H9 (cell line): ENCODE data around the gene SPTBN1. TPM values are rescaled to one million over a fixed set of nuclear protein-coding genes. Genes with fewer than 3 reads are reported as not detected.

Source experiments
- DNase-seq: peaks from one replicate; pipeline ENCODE4 v3.0.0-alpha.2; 2017
- H2AFZ ChIP-seq: one replicate; pipeline ENCODE4 v1.6.1; 2013; ENCODE audit warnings: mild to moderate bottlenecking, low read length, control low read depth, moderate library complexity
- H2AK5ac ChIP-seq: 2 replicates; pipeline ENCODE4 v1.6.1; 2013; ENCODE audit warnings: low read length, control low read depth, mixed read lengths; ENCODE audit not compliant: insufficient read length
- H2BK120ac ChIP-seq: one replicate; pipeline ENCODE4 v1.6.1; 2013; ENCODE audit warnings: low read depth, mild to moderate bottlenecking, low read length, control low read depth, inconsistent platforms; ENCODE audit not compliant: poor library complexity, severe bottlenecking
- H2BK12ac ChIP-seq: 2 replicates; pipeline ENCODE4 v1.6.1; 2013; ENCODE audit warnings: low read length, control low read depth, mixed read lengths, low read depth; ENCODE audit not compliant: insufficient read length
- H2BK15ac ChIP-seq: 2 replicates; pipeline ENCODE4 v1.6.1; 2013; ENCODE audit warnings: low read depth, low read length, control low read depth
- H2BK20ac ChIP-seq: one replicate; pipeline ENCODE4 v1.6.1; 2013; ENCODE audit warnings: low read depth, mild to moderate bottlenecking, low read length, control low read depth, inconsistent platforms; ENCODE audit not compliant: poor library complexity, severe bottlenecking
- H2BK5ac ChIP-seq: 2 replicates; pipeline ENCODE4 v1.6.1; 2013; ENCODE audit warnings: low read length, control low read depth, mixed read lengths; ENCODE audit not compliant: insufficient read length
- H3K14ac ChIP-seq: 2 replicates; pipeline ENCODE4 v1.6.1; 2013; ENCODE audit warnings: low read length, control low read depth; ENCODE audit not compliant: insufficient read depth
- H3K18ac ChIP-seq: 2 replicates; pipeline ENCODE4 v1.6.1; 2013; ENCODE audit warnings: low read depth, mild to moderate bottlenecking, mixed read lengths, low read length, control low read depth; ENCODE audit not compliant: insufficient read length
- H3K23ac ChIP-seq: 2 replicates; pipeline ENCODE4 v1.6.1; 2013; ENCODE audit warnings: low read length, control low read depth, mixed read lengths, low read depth; ENCODE audit not compliant: insufficient read length
- H3K23me2 ChIP-seq: 2 replicates; pipeline ENCODE4 v1.6.1; 2013; ENCODE audit warnings: low read depth, mild to moderate bottlenecking, mixed read lengths, low read length, control low read depth; ENCODE audit not compliant: insufficient read length, poor library complexity, severe bottlenecking
- H3K27ac ChIP-seq: 2 replicates; pipeline ENCODE4 v1.5.1; 2013; ENCODE audit warnings: low read length, control low read depth, mixed read lengths, low read depth; ENCODE audit not compliant: insufficient read length
- H3K27me3 ChIP-seq: 2 replicates; pipeline ENCODE4 v1.6.1; 2013; ENCODE audit warnings: low read length, control low read depth, inconsistent platforms; ENCODE audit not compliant: insufficient read depth
- H3K4ac ChIP-seq: 2 replicates; pipeline ENCODE4 v1.6.1; 2013; ENCODE audit warnings: low read depth, mild to moderate bottlenecking, control low read depth, inconsistent platforms, low read length, moderate library complexity
- H3K4me1 ChIP-seq: 2 replicates; pipeline ENCODE4 v1.6.1; 2013; ENCODE audit warnings: low read length, control low read depth, inconsistent platforms; ENCODE audit not compliant: insufficient read depth
- H3K4me2 ChIP-seq: 2 replicates; pipeline ENCODE4 v1.6.1; 2013; ENCODE audit warnings: low read length, control low read depth, mixed read lengths; ENCODE audit not compliant: insufficient read length, insufficient read depth
- H3K56ac ChIP-seq: 2 replicates; pipeline ENCODE4 v1.6.1; 2013; ENCODE audit warnings: low read depth, mild to moderate bottlenecking, mixed read lengths, low read length, control low read depth; ENCODE audit not compliant: insufficient read length
- H3K79me1 ChIP-seq: 2 replicates; pipeline ENCODE4 v1.6.1; 2013; ENCODE audit warnings: low read depth, mild to moderate bottlenecking, moderate library complexity, low read length, control low read depth, inconsistent platforms; ENCODE audit not compliant: insufficient read depth, poor library complexity, severe bottlenecking
- H3K79me2 ChIP-seq: 2 replicates; pipeline ENCODE4 v1.6.1; 2013; ENCODE audit warnings: low read length, control low read depth, inconsistent platforms; ENCODE audit not compliant: insufficient read depth
- H3K9ac ChIP-seq: 2 replicates; pipeline ENCODE4 v1.6.1; 2013; ENCODE audit warnings: low read length, control low read depth, mixed read lengths; ENCODE audit not compliant: insufficient read length; ENCODE audit errors: extremely low read depth
- H3K9me3 ChIP-seq: one replicate; pipeline ENCODE4 v1.6.1; 2013; ENCODE audit warnings: low read depth, low read length, inconsistent platforms; ENCODE audit not compliant: control insufficient read depth
- H3T11ph ChIP-seq: one replicate; pipeline ENCODE4 v1.6.1; 2013; ENCODE audit warnings: mild to moderate bottlenecking, low read length, control low read depth, inconsistent platforms
- H4K20me1 ChIP-seq: one replicate; pipeline ENCODE4 v1.6.1; 2013; ENCODE audit not compliant: control insufficient read depth, insufficient read length, insufficient read depth
- H4K5ac ChIP-seq: 2 replicates; pipeline ENCODE4 v1.6.1; 2013; ENCODE audit warnings: low read depth, mild to moderate bottlenecking, mixed read lengths, low read length, control low read depth; ENCODE audit not compliant: insufficient read length
- H4K8ac ChIP-seq: replicated peaks from 2 replicates; pipeline ENCODE4 v1.6.1; 2013; ENCODE audit warnings: low read length, control low read depth, mixed read lengths, low read depth; ENCODE audit not compliant: insufficient read length
- H4K91ac ChIP-seq: 2 replicates; pipeline ENCODE4 v1.6.1; 2013; ENCODE audit warnings: low read depth, mild to moderate bottlenecking, moderate library complexity, mixed read lengths, low read length, control low read depth; ENCODE audit not compliant: insufficient read length
- H3K27ac Mint-ChIP-seq, 3 experiments: 2 replicates in 2 of 3; 3 replicates in 1 of 3; pipeline ENCODE4 v1.8.0; 2020 to 2021; ENCODE audit warnings: mixed read lengths in 3 of 3, mild to moderate bottlenecking in 1 of 3, moderate library complexity in 1 of 3
- H3K27me3 Mint-ChIP-seq: 2 replicates; pipeline ENCODE4 v1.8.0; 2021; ENCODE audit warnings: low read depth, mild to moderate bottlenecking, moderate library complexity, mixed read lengths
- H3K36me3 Mint-ChIP-seq, 3 experiments: 2 replicates in 2 of 3; 3 replicates in 1 of 3; pipeline ENCODE4 v1.8.0; 2020 to 2021; ENCODE audit warnings: low read depth in 3 of 3, mixed read lengths in 3 of 3; ENCODE audit not compliant: insufficient read depth in 1 of 3
- H3K4me1 Mint-ChIP-seq, 2 experiments: 2 replicates each; pipeline ENCODE4 v1.8.0; 2020; ENCODE audit warnings: mixed read lengths in 2 of 2
- H3K4me3 Mint-ChIP-seq, 2 experiments: 2 replicates in 1 of 2; 3 replicates in 1 of 2; pipeline ENCODE4 v1.8.0; 2020 to 2021; ENCODE audit warnings: mild to moderate bottlenecking in 2 of 2, mixed read lengths in 2 of 2, moderate library complexity in 1 of 2
- H3K9me3 Mint-ChIP-seq, 2 experiments: 2 replicates in 1 of 2; 3 replicates in 1 of 2; pipeline ENCODE4 v1.8.0; 2020; ENCODE audit warnings: mild to moderate bottlenecking in 2 of 2, mixed read lengths in 2 of 2, moderate library complexity in 1 of 2
- CTCF ChIP-seq: fragments of 200-600 bp; sonication (generic); conservative IDR thresholded peaks from 3 replicates; pipeline ENCODE4 v1.8.0; 2021; ENCODE audit warnings: antibody characterized with exemption, mild to moderate bottlenecking
- WGBS: extraction: QIAGEN DNeasy Blood & Tissue Kit; methylation state at CpG from one replicate; pipeline ENCODE4 v1.1.7; 2013; ENCODE audit warnings: missing lambda C conversion rate, low lambda C conversion rate, mixed read lengths; ENCODE audit not compliant: insufficient read length; ENCODE audit errors: extremely low coverage; 5-methylcytosine and 5-hydroxymethylcytosine counted together
- total RNA-seq: library from RNA; stranded (reverse); gene quantifications from 2 replicates; pipeline ENCODE4 v1.2.1, GENCODE V29; 2021

The SPTBN1 gene
- total RNA-seq, 1 experiment from 2014 or later: 164 TPM

GRCh38 chr2:54676656-54677055 is 220.5 kb downstream of the SPTBN1 start:
- no peaks in the 10 kb centered on the region for H3K27me3 ChIP-seq
- H3K23me2 ChIP-seq: no peaks in the 10 kb centered on the region
- Mint-ChIP-seq H3K27ac (no peak overlapping the region), H3K9me3 (no peaks in the 10 kb centered on the region), H3K27me3 (no peaks in the 10 kb centered on the region; the same call in 1 of the 2 replicates), H3K4me1 (peaks cover 15 to 16% of the 10 kb centered on the region in 2 experiments), H3K4me3 (no peak overlapping the region), H3K36me3 (no peaks in the 10 kb centered on the region)
- no peaks in the 10 kb centered on the region for H3K4me1 ChIP-seq
- H3K4me2 ChIP-seq: no peak overlapping the region
- no peak overlapping the region for H3K23ac ChIP-seq
- no peak overlapping the region for H4K5ac ChIP-seq
- no peak overlapping the region for H2BK5ac ChIP-seq
- H4K20me1 ChIP-seq: no peaks in the 10 kb centered on the region
- H2BK15ac ChIP-seq: no peak overlapping the region
- H2BK12ac ChIP-seq: no peak overlapping the region
- no peak overlapping the region for H3K18ac ChIP-seq
- no peak overlapping the region for H3K9ac ChIP-seq
- no peak overlapping the region for H2BK120ac ChIP-seq
- WGBS: no CpG with 5 or more reads among the region's 2 CpGs
- no peak overlapping the region for H3K14ac ChIP-seq
- H4K91ac ChIP-seq: no peak overlapping the region
- H3K56ac ChIP-seq: no peak overlapping the region
- no peak overlapping the region for H3K4ac ChIP-seq
- H3K79me1 ChIP-seq: no peaks in the 10 kb centered on the region
- H2AFZ ChIP-seq: no peak overlapping the region
- H3K79me2 ChIP-seq: no peaks in the 10 kb centered on the region
- H4K8ac ChIP-seq: no peak overlapping the region
- H2AK5ac ChIP-seq: no peak overlapping the region
- H2BK20ac ChIP-seq: no peak overlapping the region
- TF ChIP-seq CTCF: no peak
- no peak for DNase-seq
- H3K9me3 ChIP-seq: no peaks in the 10 kb centered on the region
- no peak overlapping the region for H3T11ph ChIP-seq
- H3K27ac ChIP-seq: no peak overlapping the region
